ENCODE results near the gene RIMBP2.

RIMBP2 gene

DNA sequence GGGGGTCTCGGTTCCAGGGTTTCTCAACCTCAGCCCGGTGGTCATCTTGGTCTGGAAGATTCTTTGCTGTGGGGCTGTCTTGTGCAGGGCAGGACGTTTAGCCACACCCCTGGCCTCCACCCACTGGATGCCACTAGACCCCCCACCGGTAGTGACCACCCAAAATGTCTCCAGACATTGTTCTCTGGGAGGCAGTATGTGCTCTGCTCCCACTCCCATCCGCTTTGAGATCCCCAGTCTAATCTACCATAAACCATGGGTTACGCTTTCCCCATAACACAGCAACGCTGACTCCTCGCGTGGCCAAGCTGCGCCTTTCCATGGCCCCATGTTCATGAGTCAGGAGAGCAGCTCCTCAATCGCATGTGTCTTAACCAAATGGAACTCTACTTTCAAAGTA is 155.8 kb downstream of the RIMBP2 start:
- no peak for DNase-seq

DNA sequence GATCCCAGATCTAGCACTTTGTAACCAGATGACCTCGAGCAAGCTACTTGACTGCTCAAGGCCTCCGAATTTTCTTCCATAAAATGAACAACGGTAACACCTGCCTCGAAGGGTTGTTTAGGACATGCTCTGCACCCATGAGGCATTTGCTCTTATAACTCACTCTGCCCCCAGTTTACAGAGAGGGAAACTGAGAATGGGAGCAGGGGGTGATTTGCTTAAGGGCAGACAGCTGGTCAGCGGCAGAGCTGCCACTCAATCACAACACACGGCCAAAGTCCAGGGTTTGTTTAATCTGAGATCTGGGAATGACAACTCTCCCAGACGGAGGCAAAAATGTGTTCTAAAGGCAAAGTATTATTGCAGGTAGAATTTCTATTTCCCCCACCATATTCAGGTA is 156.3 kb downstream of the RIMBP2 start:
- no peak for DNase-seq

DNA sequence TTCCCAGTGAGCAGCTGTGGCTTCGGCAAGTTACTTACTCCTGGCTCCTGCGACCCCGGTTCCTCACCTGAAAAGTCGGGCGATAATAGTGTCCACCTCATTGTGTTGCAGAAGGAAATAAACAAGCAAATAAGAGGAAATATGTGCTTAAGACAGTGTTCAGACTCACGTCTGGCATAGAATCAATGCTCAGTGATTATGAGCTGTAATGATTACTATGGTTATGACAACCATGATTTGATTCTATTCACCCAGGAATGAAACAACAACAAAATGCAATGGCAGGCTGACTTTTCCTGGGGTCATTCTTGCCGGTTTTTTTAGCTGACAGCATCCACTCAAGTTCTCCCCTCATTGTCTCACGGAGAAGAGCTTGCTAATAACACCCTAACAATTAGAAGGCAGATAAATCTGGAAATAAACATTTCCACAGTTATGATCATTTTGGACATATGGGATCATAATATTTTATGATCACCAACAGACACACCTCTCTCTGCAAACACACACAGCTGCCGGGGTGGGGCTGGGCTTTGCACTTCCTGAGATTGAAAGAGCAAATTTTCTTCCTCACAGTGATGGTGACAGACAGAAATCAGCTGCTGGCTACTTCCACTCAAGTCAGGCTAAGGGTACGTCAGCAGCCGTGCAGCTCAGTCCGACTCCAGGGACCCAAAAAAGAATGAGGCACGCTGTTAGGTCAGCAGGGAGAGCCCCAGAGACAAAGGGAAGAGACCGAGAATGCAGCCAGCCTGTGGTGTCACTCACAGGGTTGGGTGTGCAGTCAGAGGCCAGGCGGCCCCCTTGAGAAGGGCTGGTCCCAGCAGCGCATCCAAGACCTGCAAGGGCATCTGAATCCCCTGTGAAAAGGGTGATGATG is 158.0 kb downstream of the RIMBP2 start:
- no peak for DNase-seq

GRCh38 chr12:130557201-130557600 is 158.9 kb downstream of the RIMBP2 start:
- DNase-seq = no peak

- no peak for DNase-seq
Measured at GRCh38 chr12:130556486-130557055, 159.5 kb downstream of the RIMBP2 start.

- no peak for DNase-seq
Measured at GRCh38 chr12:130555628-130556485, 160.2 kb downstream of the RIMBP2 start.

DNA sequence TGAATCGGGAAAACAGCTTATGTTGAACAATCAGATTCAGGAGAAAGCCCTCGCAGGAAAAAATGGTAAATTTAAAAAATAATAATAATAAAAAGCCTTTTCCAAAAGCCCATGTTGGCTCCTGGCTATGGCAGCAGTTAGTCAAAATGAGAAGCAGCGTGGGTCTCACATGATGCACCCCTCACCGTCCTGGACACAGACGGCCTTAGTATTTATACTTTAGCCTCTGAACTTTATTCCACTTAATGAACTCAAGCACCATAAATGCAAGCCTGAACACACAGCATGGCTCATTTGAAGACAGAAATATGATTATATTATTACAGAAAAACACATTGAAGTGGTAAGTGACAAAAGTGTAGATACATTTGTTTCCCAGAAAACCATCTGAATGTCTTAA is 160.9 kb downstream of the RIMBP2 start:
- DNase-seq = no peak

DNA sequence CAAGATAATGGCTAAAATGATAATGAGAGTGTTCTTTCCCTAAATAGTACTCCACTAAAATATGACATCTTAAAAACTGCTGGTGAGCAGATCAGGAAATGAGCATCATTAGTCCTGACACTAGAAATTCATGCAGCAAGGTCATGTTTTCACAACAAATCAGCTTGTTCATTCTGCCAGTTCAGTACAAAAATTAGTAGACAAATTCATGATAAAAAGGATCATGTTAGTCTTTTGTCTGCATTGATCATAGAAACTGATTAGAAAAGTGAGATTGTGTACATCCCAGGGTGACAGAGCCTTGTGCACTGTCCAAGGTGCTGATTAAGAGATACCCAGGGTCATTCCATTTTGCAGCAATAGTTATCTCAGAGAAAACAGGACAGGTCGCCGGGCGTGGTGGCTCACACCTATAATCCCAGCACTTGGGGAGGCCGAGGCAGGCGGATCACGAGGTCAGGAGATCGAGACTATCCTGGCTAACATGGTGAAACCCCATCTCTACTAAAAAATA is 163.6 kb downstream of the RIMBP2 start:
- DNase-seq = no peak

GRCh38 chr12:130549361-130549760 is 166.7 kb downstream of the RIMBP2 start:
- no peak for DNase-seq

DNA sequence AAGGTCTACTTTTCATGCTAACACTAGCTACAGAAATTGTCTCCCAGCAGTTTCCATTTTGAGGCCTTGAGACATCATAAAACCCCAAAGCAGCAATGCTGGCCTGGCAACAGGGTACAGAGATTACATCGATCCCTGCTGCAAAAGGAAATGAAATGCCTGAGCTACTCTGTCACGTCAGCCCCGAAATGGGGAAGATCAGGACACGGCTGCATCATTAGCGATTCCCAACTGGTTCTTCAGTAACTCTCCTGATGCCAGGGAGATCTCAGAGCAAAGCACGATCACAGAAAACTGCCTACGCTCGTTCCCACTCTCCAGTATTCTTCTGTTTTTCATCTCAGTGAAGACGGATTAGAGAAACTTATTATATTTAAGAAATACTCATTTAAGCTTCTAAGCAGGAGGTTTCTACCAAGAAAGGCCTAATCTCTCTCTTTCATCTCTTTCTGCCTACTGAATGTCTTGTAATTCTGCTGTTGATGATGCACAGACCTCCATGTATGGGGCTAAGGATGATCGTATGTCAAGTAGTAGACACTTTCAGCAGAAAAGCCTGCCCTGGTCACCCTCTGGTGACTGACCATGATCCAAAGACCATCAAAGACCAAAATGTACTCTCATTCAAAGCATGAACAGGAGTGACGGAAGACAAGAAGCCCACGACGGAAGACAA is 168.5 kb downstream of the RIMBP2 start:
- DNase-seq = no peak

- no peak for DNase-seq
Measured at GRCh38 chr12:130546494-130546893, 169.6 kb downstream of the RIMBP2 start.

GRCh38 chr12:130545475-130545874 is 170.6 kb downstream of the RIMBP2 start:
- no peak for DNase-seq

DNA sequence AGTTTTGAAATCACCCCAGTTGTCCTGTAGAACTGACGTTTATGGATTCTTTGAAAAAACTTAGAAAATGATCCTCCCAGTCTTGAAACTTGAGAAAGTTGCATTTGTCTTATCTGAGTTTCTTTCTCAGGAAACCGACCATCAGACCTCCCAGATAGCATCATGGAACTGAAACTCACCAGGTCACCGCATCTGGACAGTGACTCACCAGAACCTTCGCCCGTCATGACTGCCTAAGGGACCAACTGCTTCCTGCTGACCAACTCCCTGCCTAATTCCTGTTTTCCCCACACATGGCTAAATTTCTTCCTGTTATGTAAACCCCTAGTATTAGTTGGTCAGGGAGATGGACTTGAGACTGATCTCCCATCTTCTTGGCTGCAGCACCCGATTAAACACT is 175.7 kb downstream of the RIMBP2 start:
- no peak for DNase-seq

DNA sequence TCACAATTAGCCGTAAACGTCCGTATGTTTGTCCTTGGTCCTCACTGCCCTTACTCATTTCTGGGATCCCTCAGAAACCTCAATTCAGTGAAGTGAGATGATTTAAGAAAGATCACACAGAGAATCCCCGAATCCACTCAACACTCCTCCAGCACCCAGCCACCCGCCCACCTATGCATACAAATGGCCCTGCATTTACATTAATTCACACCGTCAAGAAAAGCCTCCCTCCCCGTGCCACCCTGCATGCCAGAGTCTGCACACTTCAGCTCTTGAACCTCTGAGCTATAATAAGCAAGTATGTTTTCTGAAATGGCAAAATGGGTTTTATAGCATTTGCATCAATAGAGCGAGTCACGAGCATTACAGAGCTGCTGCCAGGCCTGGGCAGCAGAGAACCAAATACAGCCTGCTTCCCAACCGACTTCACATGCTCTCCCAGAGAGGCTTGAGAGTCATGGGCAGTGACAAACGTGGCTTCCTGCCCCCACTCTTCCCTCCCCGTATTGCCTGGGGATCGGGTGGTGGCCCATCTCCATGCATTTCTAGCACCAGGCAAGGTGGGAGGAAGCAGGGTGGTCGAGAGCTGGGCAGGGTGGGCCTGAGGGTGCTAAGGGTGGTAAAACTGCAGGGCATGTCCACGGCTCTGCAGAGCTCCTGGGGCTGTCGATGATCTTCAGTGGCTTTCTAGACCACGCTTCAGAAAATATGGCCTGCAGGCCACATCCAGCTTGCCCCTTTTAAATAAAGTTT is 177.6 kb downstream of the RIMBP2 start:
- DNase-seq = no peak

GRCh38 chr12:130537655-130538054 is 178.4 kb downstream of the RIMBP2 start:
- DNase-seq = no peak

DNA sequence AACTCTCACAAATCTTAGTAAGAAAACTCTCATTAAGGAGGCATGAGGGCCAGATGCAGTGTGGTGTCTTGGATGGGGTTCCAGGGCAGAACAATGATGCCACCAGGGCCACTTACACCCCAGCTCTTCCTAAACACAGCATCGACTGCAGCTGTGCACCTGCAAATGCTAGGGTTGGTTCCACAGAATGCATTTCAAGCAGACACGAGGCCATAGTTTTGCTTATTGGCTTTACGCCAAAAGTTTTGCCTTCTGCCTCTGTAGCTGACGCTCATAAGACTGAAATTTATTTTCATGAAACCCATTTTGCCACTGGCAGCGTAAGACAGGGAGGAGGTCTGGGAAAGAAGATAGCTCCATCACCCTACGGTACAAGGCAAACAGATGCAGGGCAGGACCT is 179.0 kb downstream of the RIMBP2 start:
- no peak for DNase-seq

DNA sequence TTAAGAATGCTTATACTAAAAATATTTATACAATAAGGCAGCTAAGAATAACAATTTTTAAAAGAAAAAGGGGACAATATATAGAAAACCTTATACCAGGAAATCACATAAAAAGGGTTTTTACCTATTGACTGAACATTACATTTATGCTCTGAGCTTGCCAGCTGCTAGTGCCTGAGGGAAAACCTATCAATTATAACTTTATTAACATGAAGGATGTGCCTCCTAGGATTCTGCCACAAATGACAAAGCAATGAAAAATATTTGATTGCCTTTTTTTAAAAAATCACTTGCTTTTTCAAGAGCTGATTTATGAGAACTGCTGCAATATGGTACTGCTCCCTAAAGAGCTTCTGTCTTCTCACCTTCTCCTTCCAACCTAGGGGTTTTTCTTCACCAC is 185.7 kb downstream of the RIMBP2 start:
- no peak for DNase-seq

DNA sequence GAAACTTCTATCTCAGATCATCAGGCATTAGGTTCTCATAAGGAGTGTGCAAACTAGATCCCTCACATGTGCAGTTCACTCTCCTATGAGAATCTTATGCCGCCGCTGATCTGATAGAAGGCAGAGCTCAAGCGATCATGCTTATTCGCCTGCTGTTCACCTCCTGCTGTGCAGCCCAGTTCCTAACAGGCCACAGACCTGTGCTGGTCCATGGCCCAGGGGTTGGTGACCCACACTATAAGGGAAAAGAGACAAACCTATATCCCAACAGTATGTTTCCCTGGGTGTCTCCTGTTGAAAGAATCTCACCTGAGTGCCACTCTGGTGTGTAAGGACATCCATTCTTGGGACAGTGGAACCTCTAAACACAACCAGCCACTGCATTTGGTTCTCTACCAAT is 186.3 kb downstream of the RIMBP2 start:
- DNase-seq = no peak

DNA sequence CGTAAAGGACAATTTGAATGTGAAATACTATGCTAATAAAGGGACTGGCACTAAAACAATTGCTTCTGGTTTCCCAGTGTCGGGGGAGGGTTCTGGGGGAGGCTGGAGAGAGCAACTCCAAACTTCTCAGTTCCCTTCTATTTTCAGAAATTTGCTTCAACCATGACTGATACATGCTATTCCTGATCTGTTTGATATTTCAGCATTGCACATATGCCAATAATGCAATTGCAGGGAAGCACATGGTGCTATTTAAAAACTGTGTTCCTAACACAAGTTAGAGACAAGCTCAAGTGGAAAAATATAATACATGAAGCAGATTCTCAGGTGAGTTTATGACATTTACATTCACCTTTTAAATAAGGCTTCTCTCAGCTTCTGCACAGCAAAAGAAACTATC is 188.9 kb downstream of the RIMBP2 start:
- no peak for DNase-seq

GRCh38 chr12:130526813-130527212 is 189.3 kb downstream of the RIMBP2 start:
- DNase-seq = no peak

- no peak for DNase-seq
Measured at GRCh38 chr12:130525384-130526172, 190.5 kb downstream of the RIMBP2 start.
